NCI-H524 treated with DMSO at 0.1 percent for 48 hours (cell line): ENCODE results near the gene THADA.
A peak's percentile ranks its signal among the peaks of the same experiment; 100 is the strongest.
"Not testable (repeated sequence)": the region's sequence is repeated elsewhere in the genome, so short reads cannot be mapped to it uniquely, and the experiment has no call there.

ENCODE experiments used
- DNase-seq: peaks from one replicate; lab custom pipeline; 2025; lab: John Stamatoyannopoulos, UW

The THADA gene

GRCh38 chr2:43388371-43388770 lies 207.5 kb downstream of the THADA start:
- DNase-seq = no peak

GRCh38 chr2:43387092-43388062 lies 208.5 kb downstream of the THADA start:
- DNase-seq = no peak

- not testable (repeated sequence) for DNase-seq
Measured at GRCh38 chr2:43386679-43387078, 209.2 kb downstream of the THADA start.

- no peak for DNase-seq
Measured at GRCh38 chr2:43384143-43384542, 211.7 kb downstream of the THADA start.

- no peak for DNase-seq
Measured at GRCh38 chr2:43383533-43383932, 212.3 kb downstream of the THADA start.

- DNase-seq = no peak
Measured at GRCh38 chr2:43379494-43379893, 216.3 kb downstream of the THADA start.

- no peak for DNase-seq
Measured at GRCh38 chr2:43377327-43377726, 218.5 kb downstream of the THADA start.

GRCh38 chr2:43376523-43377198 lies 219.2 kb downstream of the THADA start:
- no peak for DNase-seq

- DNase-seq = no peak
Measured at GRCh38 chr2:43375746-43376522, 219.9 kb downstream of the THADA start.

GRCh38 chr2:43372416-43373081 lies 223.3 kb downstream of the THADA start:
- DNase-seq = no peak

- DNase-seq = no peak
Measured at GRCh38 chr2:43370705-43371104, 225.1 kb downstream of the THADA start.

- no peak for DNase-seq
Measured at GRCh38 chr2:43370146-43370545, 225.7 kb downstream of the THADA start.

- no peak for DNase-seq
Measured at GRCh38 chr2:43368483-43369385, 227.1 kb downstream of the THADA start.

GRCh38 chr2:43367012-43367782 lies 228.6 kb downstream of the THADA start:
- no peak for DNase-seq

- no peak for DNase-seq
Measured at GRCh38 chr2:43363120-43363519, 232.7 kb downstream of the THADA start.

- DNase-seq = no peak
Measured at GRCh38 chr2:43361286-43361685, 234.6 kb downstream of the THADA start.

- DNase-seq = no peak
Measured at GRCh38 chr2:43360137-43360536, 235.7 kb downstream of the THADA start.

- DNase-seq = peak; percentile 87
Measured at GRCh38 chr2:43358410-43359201, 237.2 kb downstream of the THADA start.

- no peak for DNase-seq
Measured at GRCh38 chr2:43356774-43357173, 239.1 kb downstream of the THADA start.
